Testis (tissue), 2 donors: ENCODE data around the gene NFATC2.

Experiments used
- CTCF ChIP-seq, 3 experiments: fragments of 450-650 bp in 2 of 3; fragments of 200-600 bp in 1 of 3; sonication (generic) in 1 of 3; IDR thresholded peaks; one replicate each; pipeline ENCODE4 v1.5.1; 2016 to 2019; ENCODE audit warnings: antibody characterized with exemption in 3 of 3, mild to moderate bottlenecking in 2 of 3, moderate library complexity in 1 of 3
- POLR2A ChIP-seq: fragments of 450-650 bp; IDR thresholded peaks from one replicate; pipeline ENCODE4 v1.6.1; 2017; ENCODE audit warnings: antibody characterized with exemption, mild to moderate bottlenecking, moderate library complexity

- no peak for TF ChIP-seq CTCF (IDR thresholded peaks at IDR 0.05)
- no peak for TF ChIP-seq POLR2A
Measured at GRCh38 chr20:51481341-51481914, 61.1 kb downstream of the NFATC2 start.
